Activated T-helper 1 cell treated with anti-CD3 and anti-CD28 coated beads, Interleukin-2, amount 50 U/mL, for 16 hours (primary cell): Measurements from ENCODE around the gene GRIK4.

Source experiments
- DNase-seq, 2 donors: peaks; one replicate each; pipeline ENCODE4 v3.0.0-alpha.2; 2020; ENCODE audit warnings: low read depth in 1 of 2, low spot score in 1 of 2

The GRIK4 gene

GRCh38 chr11:120827820-120828219, 316.3 kb downstream of the GRIK4 start:
- no peak for DNase-seq

- no peak for DNase-seq
These were observed 317.3 kb downstream of the GRIK4 start for GRCh38 chr11:120828847-120829246.

- DNase-seq, result no peak
These were observed 318.6 kb downstream of the GRIK4 start for GRCh38 chr11:120830085-120830620.

- no peak for DNase-seq
These were observed 321.1 kb downstream of the GRIK4 start for GRCh38 chr11:120832481-120833238.

- DNase-seq, result no peak
These were observed 323.2 kb downstream of the GRIK4 start for GRCh38 chr11:120834686-120835210.

GRCh38 chr11:120835601-120836228, 324.2 kb downstream of the GRIK4 start:
- DNase-seq, result no peak

- no peak for DNase-seq
These were observed 326.1 kb downstream of the GRIK4 start for GRCh38 chr11:120837696-120838095.

- DNase-seq, result no peak
These were observed 327.7 kb downstream of the GRIK4 start for GRCh38 chr11:120839201-120839600.

GRCh38 chr11:120839846-120840402, 328.4 kb downstream of the GRIK4 start:
- DNase-seq, result no peak

GRCh38 chr11:120840661-120841060, 329.1 kb downstream of the GRIK4 start:
- DNase-seq, result no peak

- DNase-seq, result no peak
These were observed 329.5 kb downstream of the GRIK4 start for GRCh38 chr11:120841074-120841473.

- DNase-seq, result no peak
These were observed 330.6 kb downstream of the GRIK4 start for GRCh38 chr11:120842195-120842594.

GRCh38 chr11:120853435-120853834, 341.9 kb downstream of the GRIK4 start:
- no peak for DNase-seq

- no peak for DNase-seq
These were observed 343.4 kb downstream of the GRIK4 start for GRCh38 chr11:120854988-120855387.

GRCh38 chr11:120857508-120857907, 346.0 kb downstream of the GRIK4 start:
- no peak for DNase-seq

GRCh38 chr11:120858740-120859139, 347.2 kb downstream of the GRIK4 start:
- no peak for DNase-seq

GRCh38 chr11:120859552-120860295, 348.2 kb downstream of the GRIK4 start:
- DNase-seq, result no peak

- DNase-seq, result no peak
These were observed 351.8 kb downstream of the GRIK4 start for GRCh38 chr11:120863359-120863758.

GRCh38 chr11:120867024-120867423, 355.5 kb downstream of the GRIK4 start:
- no peak for DNase-seq

- DNase-seq, result no peak
These were observed 356.0 kb downstream of the GRIK4 start for GRCh38 chr11:120867531-120867930.

GRCh38 chr11:120867988-120868387, 356.4 kb downstream of the GRIK4 start:
- DNase-seq, result no peak
